Endothelial cell of umbilical vein (primary cell): ENCODE data around the gene LGR4. TPM values are rescaled to one million over a fixed set of nuclear protein-coding genes. Genes with fewer than 3 reads are reported as not detected.

Source experiments
- BruUV-seq: library from RNA; stranded (reverse); fragments of 400-500 nt; replicated peaks from 2 replicates; lab custom pipeline; 2021; lab: Mats Ljungman, UMichigan
- CTCF ChIA-PET: fragments of 300-600, 350-600 bp; sonication (Branson Sonifier 250); formaldehyde crosslinking; loops from one replicate; lab custom pipeline; 2021; ENCODE audit warnings: antibody characterized with exemption, inconsistent platforms; lab: Charles Lee
- POLR2A ChIA-PET: fragments of 300-600, 350-600 bp; sonication (Branson Sonifier 250); formaldehyde crosslinking; loops from one replicate; lab custom pipeline; 2021; ENCODE audit warnings: antibody characterized with exemption, inconsistent platforms; lab: Charles Lee
- DNase-seq: peaks from one replicate; pipeline ENCODE4 v3.0.0-alpha.2; 2011; ENCODE audit warnings: low read depth, low spot score
- FAIRE-seq: peaks from 2 replicates; lab custom pipeline; 2011; peaks lifted over from hg19 to GRCh38; lab: Jason Lieb, UNC
- H2AFZ ChIP-seq: 2 replicates; pipeline ENCODE4 v1.6.0; 2012; ENCODE audit warnings: low read depth, low read length, control low read depth, inconsistent platforms
- H3K27ac ChIP-seq: 2 replicates; pipeline ENCODE4 v1.5.1; 2011; ENCODE audit warnings: low read depth, mild to moderate bottlenecking, control low read depth, low read length, moderate library complexity; ENCODE audit not compliant: insufficient read depth
- H3K27me3 ChIP-seq, 2 experiments: 2 replicates each; pipeline versions ENCODE4 v1.6.0 to v1.6.1; 2011; ENCODE audit warnings: low read length in 2 of 2, mixed read lengths in 1 of 2; ENCODE audit not compliant: control insufficient read depth in 2 of 2, insufficient read depth in 2 of 2
- H3K36me3 ChIP-seq, 2 experiments: 2 replicates in 1 of 2; 3 replicates in 1 of 2; pipeline ENCODE4 v1.5.1; 2011; ENCODE audit warnings: low read length in 2 of 2, mild to moderate bottlenecking in 1 of 2, moderate library complexity in 1 of 2; ENCODE audit not compliant: control insufficient read depth in 2 of 2, insufficient read depth in 2 of 2; ENCODE audit errors: extremely low read depth in 1 of 2
- H3K4me1 ChIP-seq: 3 replicates; pipeline ENCODE4 v1.5.1; 2011; ENCODE audit warnings: mild to moderate bottlenecking, low read length; ENCODE audit not compliant: control insufficient read depth, insufficient read depth; ENCODE audit errors: extremely low read depth
- H3K4me2 ChIP-seq: 2 replicates; pipeline ENCODE4 v1.6.1; 2011; ENCODE audit warnings: low read length, control low read depth, mixed read lengths; ENCODE audit not compliant: insufficient read depth
- H3K4me3 ChIP-seq, 3 experiments: fragments of 200-600 bp in 1 of 3; sonication (generic), shearing (Covaris generic) in 1 of 3; replicated peaks in 1 of 3; 2 replicates each; pipeline ENCODE4 v1.5.1; 2011 to 2016; ENCODE audit warnings: control low read depth in 3 of 3, low read length in 3 of 3, mild to moderate bottlenecking in 2 of 3, inconsistent platforms in 1 of 3, low read depth in 1 of 3, moderate library complexity in 1 of 3; ENCODE audit not compliant: insufficient read depth in 1 of 3
- H3K79me2 ChIP-seq: 2 replicates; pipeline ENCODE4 v1.6.0; 2012; ENCODE audit warnings: low read length, inconsistent platforms; ENCODE audit not compliant: control insufficient read depth, insufficient read depth
- H3K9ac ChIP-seq: replicated peaks from 2 replicates; pipeline ENCODE3; 2011; ENCODE audit warnings: low read length, control low read depth; ENCODE audit not compliant: insufficient read depth; ENCODE audit errors: extremely low read depth
- H3K9me1 ChIP-seq: replicated peaks from 3 replicates; pipeline ENCODE4 v1.6.0; 2011; ENCODE audit warnings: mild to moderate bottlenecking, low read length; ENCODE audit not compliant: control insufficient read depth, insufficient read depth; ENCODE audit errors: extremely low read depth
- H3K9me3 ChIP-seq: replicated peaks from 2 replicates; pipeline ENCODE4 v1.5.1; 2012; ENCODE audit warnings: low read length, inconsistent platforms; ENCODE audit not compliant: control insufficient read depth, insufficient read depth
- H4K20me1 ChIP-seq: replicated peaks from 2 replicates; pipeline ENCODE3; 2011; ENCODE audit warnings: mild to moderate bottlenecking, low read length; ENCODE audit not compliant: control insufficient read depth, insufficient read depth; ENCODE audit errors: extremely low read depth
- CTCF ChIP-seq, 2 donors: IDR thresholded peaks; 1 replicate in 1 of 2; 2 replicates in 1 of 2; pipeline ENCODE4 v1.5.1; 2011; ENCODE audit warnings: low read length in 2 of 2, mild to moderate bottlenecking in 2 of 2, moderate library complexity in 2 of 2, control low read depth in 1 of 2, inconsistent platforms in 1 of 2, low read depth in 1 of 2; ENCODE audit not compliant: insufficient read depth in 1 of 2; ENCODE audit errors: extremely low read depth in 1 of 2
- EZH2 ChIP-seq: IDR thresholded peaks from 2 replicates; pipeline ENCODE4 v1.6.1; 2012; ENCODE audit warnings: borderline replicate concordance, low read depth, mild to moderate bottlenecking, moderate library complexity, low read length, inconsistent platforms; ENCODE audit not compliant: severe bottlenecking
- FOS ChIP-seq: IDR thresholded peaks from 2 replicates; pipeline ENCODE4 v1.6.1; 2011; ENCODE audit warnings: mild to moderate bottlenecking, low read length, moderate library complexity, borderline replicate concordance; ENCODE audit not compliant: insufficient read depth
- GATA2 ChIP-seq: IDR thresholded peaks from 2 replicates; pipeline ENCODE4 v1.7.0; 2011; ENCODE audit warnings: low read depth, mild to moderate bottlenecking, moderate library complexity, mixed read lengths, low read length; ENCODE audit not compliant: insufficient read length, insufficient read depth
- JUN ChIP-seq: IDR thresholded peaks from 2 replicates; pipeline ENCODE4 v1.6.1; 2011; ENCODE audit warnings: borderline replicate concordance, low read depth; ENCODE audit not compliant: insufficient read length, insufficient read depth
- MAX ChIP-seq: IDR thresholded peaks from 2 replicates; pipeline ENCODE4 v1.6.1; 2011; ENCODE audit not compliant: insufficient read depth, insufficient read length
- MYC ChIP-seq: IDR thresholded peaks from one replicate; pipeline ENCODE4 v1.6.1; 2011; ENCODE audit warnings: mild to moderate bottlenecking, low read depth, low read length
- POLR2A ChIP-seq: IDR thresholded peaks from 2 replicates; pipeline ENCODE4 v1.6.1; 2012; ENCODE audit warnings: low read depth, mild to moderate bottlenecking, control low read depth, low read length
- POLR2AphosphoS5 ChIP-seq: IDR thresholded peaks from 2 replicates; pipeline ENCODE4 v1.6.1; 2012; ENCODE audit warnings: low read depth, mild to moderate bottlenecking, control low read depth, low read length, moderate library complexity; ENCODE audit not compliant: insufficient read depth
- dilution Hi-C: fragments of 300-500 bp; cut with MboI; formaldehyde crosslinking; loops from one replicate; pipeline ENCODE4 v1.15.0; 2019; ENCODE audit warnings: low sequenced_read_pairs; ENCODE audit not compliant: extremely low pct_ligation_motif_present
- intact Hi-C: fragments of 100-400 bp; cut with micrococcal nuclease; formaldehyde crosslinking; loops from one replicate; pipeline ENCODE4 v1.10.0; 2022
- polyA plus RNA-seq, 4 experiments: library from polyadenylated mRNA; depleted of rRNA in 3 of 4; stranded (reverse) in 3 of 4; unstranded in 1 of 4; fragments of >200 nt; gene quantifications; 2 replicates each; pipeline versions ENCODE4 v1.2.1 to v1.2.3, GENCODE V29; 2011 to 2012; ENCODE audit warnings: missing spikeins in 1 of 4
- total RNA-seq: library from RNA; stranded (reverse); gene quantifications from 2 replicates; pipeline ENCODE4 v1.2.3, GENCODE V29; 2021

The LGR4 gene
- total and polyA plus RNA-seq, 2 donors (not counting 3 experiments of a cell fraction or from before 2014, with no cell fraction given): 1.3 to 3.1 TPM

- DNase-seq (no peak), FAIRE-seq (no peak)
- no peaks in the 10 kb centered on the region for H3K27me3 ChIP-seq
- intact Hi-C loops (no loop called here), dilution Hi-C loops (no loop called here)
- no peaks in the 10 kb centered on the region for H3K36me3 ChIP-seq
- no peaks in the 10 kb centered on the region for H3K79me2 ChIP-seq
- H3K27ac ChIP-seq: no peak overlapping the region
- H3K9me1 ChIP-seq: no peaks in the 10 kb centered on the region
- H3K4me3 ChIP-seq: no peak overlapping the region
- no peaks in the 10 kb centered on the region for H3K9me3 ChIP-seq
- H2AFZ ChIP-seq: no peak overlapping the region
- BruUV-seq: no TSS peak
- CTCF ChIA-PET: no interaction called here
- H3K9ac ChIP-seq: no peak overlapping the region
- no peak overlapping the region for H3K4me2 ChIP-seq
- H3K4me1 ChIP-seq: no peaks in the 10 kb centered on the region
- TF ChIP-seq GATA2: no peak
- TF ChIP-seq EZH2: no peak
- TF ChIP-seq MYC: no peak
- no peak for TF ChIP-seq MAX
- TF ChIP-seq CTCF (IDR thresholded peaks at IDR 0.05; ENCODE audit: extremely low read depth in 1 of 2, insufficient read depth in 1 of 2, low read depth in 1 of 2, low read length in 2 of 2): no peak
- no peak for TF ChIP-seq JUN
- TF ChIP-seq FOS: no peak
- no peak for TF ChIP-seq POLR2AphosphoS5
- no peak for TF ChIP-seq POLR2A
- H4K20me1 ChIP-seq: no peaks in the 10 kb centered on the region
- POLR2A ChIA-PET: interaction anchor here (0.6 kb wide), 1 partner anchor 19 kb away, joined by 3 read pairs; no protein-coding TSS in a partner anchor
Measured at GRCh38 chr11:27514558-27514957, 42.0 kb upstream of the LGR4 start.
